ENCODE measurements around the gene EEIG1.

Gene EEIG1

GRCh38 chr9:127974001-127974768 lies 6.6 kb downstream of the EEIG1 start:
- peak; percentile 16 for DNase-seq

DNA sequence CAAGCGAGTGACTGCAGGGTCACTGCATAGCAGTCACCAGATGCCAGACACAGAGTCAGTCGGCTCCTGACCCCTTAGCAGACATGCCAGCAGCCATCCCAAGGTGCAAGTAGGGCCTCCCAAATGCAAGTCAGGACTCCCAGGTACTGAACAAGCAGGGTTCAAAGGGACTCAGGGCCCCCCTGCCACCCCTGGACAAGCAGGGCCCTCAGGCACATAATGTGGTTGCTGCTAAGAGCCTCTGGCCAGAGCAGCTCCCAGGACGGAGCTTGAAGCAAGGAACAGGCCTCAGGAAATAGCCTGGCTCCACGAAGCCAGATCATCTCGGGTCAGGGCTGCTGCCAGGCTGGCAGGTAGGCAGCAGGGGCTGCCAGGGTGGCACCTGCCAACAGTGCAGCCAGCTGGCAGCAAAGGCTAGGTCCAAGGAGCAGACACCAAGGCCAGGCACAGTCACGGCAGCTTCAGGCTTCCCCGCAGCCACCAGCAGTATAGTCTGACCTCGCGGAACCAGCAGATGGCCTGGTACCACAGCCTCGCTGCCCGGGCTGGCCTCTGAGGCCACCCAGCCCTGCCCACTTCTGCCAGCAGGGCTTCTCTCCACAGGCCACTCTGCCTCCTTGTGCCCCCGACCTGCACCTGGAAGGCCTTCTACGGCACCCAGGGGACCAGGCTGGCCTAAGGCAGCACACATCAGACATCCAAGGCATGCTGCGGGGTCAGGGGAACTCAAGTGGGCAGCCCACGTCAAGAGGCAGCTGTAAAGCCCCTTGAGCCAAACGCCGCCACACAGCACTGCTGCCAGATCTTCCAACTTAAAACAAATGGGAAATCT lies 7.4 kb downstream of the EEIG1 start:
- peak; percentile 18 for DNase-seq

DNA sequence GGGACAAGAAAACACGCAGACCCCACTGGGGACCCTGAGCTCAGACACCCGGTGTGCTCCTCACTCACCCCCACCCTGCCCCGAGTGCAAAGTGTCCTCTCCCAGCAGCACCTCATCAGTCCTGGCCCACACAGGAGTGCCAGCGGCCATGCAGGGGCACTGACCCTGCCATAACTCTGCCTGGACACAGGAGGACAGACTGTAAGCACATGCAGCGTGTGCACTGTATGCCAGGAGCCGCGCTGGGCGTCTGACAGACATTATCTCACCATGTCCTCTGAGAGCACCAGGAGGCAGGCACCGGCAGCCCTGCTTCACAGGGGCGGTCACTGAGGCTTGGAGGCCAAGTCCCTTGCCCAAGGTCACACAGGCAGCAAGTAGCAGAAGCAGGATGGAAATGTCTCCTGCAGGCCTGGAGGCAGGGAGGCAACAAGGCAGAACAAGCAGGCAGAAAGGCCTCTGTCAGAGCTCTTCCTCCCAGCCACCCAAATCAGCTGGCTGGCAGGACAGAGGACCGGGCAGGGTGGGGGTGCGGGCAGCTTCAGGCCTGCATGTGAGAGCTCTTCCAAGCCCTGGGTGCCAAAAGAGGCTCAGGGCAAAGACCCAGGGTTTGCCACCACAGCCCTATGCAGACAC lies 8.4 kb downstream of the EEIG1 start:
- peak; percentile 13 for DNase-seq

DNA sequence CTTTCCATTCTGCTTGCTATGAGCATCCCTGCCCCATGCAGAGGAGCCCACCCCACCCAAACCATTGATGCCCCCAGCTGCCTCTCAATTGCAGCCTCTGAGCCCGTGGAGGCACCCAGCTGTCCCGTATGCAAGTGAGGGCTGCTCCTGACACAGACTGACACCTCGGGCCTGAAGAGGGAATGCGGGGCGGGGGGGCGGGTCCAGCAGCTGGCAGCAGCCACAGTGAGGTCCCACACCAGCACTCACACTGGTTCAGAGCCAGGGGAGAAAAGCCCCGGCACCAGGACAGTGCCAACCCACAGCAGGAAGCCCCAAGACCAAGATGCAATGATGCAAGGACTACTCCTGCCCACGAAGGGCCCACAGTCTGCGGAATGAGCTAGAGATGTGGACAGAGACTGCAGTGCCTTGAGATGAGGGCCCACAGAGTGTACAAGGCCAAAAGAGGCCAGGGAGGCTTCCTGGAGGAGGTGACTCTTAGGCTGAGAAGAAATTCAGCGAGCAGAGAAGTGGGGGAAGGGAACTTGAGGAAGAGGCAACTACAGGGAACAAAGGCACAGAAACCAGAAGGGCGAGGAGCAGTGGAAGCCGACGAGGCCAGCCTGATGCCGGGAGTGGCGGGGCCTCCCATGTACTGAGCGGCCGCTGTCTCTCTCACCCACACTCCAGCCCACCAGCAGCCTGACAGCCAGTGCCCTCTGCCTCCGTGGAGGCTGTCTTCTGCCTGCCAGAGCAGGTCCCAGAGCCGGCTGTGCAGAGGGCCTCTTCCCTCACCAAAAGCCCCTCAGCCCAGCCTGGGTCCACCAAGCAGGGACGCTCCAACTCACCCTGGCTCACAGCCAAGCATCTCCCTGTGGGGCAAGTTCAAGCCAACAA lies 9.2 kb downstream of the EEIG1 start:
- DNase-seq, result peak; percentile 22

GRCh38 chr9:127970401-127971313 lies 10.1 kb downstream of the EEIG1 start:
- DNase-seq, result peak; percentile 74

DNA sequence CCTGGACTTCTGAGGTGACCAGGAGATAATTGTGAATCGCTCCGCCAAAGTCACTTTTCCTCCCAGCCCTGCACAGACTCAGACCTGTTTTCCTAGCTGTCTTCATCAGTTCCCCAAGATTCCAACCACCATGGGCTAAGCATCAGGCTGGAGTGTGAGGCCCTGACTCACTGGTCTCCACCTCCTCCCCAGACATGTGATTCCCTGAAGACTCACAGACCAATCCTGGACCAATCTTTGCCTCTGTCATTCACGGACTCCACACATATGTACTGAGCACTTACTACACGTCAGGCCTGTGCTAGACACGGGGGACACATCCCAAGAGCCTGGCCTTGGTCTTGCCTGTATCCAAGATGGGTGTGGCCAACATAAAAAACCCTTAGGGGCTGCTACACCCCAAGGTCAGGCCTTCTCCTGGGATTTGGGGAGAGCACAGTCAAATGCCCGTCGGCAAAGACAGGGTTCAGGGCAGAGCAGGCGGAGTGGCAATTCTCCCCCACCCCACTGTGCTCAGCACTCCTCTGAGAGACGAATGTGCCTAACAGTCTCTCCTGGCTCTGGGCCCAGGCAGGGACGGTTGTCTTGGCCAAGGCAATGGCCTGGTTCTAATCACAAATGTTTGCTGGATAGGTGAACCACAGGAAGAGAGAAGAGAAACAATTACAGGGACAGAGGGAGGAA lies 11.9 kb downstream of the EEIG1 start:
- DNase-seq, result no peak

- peak; percentile 55 for DNase-seq
These were observed 12.7 kb downstream of the EEIG1 start for GRCh38 chr9:127968042-127968441.

GRCh38 chr9:127967151-127967809 lies 13.5 kb downstream of the EEIG1 start:
- no peak for DNase-seq

GRCh38 chr9:127966416-127967150 lies 14.2 kb downstream of the EEIG1 start:
- no peak for DNase-seq

GRCh38 chr9:127965953-127966352 lies 14.8 kb downstream of the EEIG1 start:
- no peak for DNase-seq

DNA sequence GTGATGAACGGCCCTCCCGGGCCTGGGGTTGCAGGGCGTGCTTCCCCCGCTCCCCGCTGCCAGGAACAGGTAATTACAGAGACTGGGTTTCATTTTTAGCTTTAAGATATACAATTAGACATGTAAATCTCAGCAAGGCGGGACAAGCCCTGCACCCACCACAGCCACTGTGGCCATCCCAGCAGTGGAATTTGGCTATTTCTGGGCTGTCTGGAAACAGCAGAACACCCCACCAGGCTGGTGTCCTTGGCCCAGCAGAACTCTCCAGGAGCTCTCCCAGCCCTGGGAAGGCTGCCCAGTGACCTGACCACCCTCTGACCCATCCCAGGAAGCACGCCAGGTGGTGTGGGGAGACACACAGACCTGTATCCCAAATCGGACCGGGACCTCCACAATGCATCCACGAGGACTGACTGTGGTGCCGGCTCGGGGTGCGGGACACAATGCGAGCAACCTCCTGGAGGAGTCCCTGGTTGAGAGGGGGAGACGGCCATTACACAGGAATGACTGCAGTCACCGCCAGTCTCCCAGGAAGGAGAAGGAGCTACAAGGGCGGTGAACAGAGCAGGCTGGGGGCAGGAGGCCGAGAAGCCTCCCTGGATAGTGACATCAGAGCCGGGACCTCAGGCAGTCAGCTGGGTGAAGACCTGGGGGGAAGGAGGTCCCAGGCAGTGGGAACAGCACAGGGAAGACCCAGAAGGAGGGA lies 17.3 kb downstream of the EEIG1 start:
- DNase-seq, result no peak

DNA sequence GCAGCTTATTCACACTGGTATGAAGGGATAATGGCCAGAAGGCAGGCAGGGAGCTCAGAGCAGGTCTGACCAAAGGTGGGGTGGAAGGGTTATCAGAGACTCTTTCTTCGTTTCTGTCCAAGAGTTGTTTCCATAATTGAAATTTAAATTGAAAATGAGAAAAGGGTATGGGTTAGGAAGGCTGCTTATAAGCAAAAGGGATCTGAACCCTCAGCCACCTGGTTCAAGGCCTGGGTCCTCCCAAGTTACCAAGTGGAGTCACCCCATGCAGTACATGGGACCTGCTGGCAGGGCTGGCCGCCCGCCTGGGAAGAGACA lies 17.8 kb downstream of the EEIG1 start:
- no peak for DNase-seq

DNA sequence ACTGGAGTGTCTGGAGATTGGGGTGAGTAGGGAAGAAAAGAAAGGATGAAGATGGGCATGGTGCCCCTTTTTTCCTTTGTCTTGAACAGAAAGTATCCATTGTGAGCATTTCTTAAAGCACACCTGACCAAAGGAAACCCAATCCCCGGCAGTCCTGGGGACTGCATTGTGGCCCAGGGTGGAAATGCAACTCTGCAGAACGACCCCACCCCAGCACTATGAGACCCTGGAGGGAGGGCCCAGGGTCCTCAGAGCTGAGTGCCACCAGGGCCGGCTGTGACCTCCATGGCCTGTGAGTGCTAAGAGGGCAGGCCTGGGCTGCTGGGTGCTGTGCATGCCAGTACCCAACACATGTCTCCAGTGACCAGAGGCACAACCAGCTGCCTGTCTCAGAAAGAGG lies 18.5 kb downstream of the EEIG1 start:
- DNase-seq, result no peak

GRCh38 chr9:127961613-127962155 lies 19.1 kb downstream of the EEIG1 start:
- DNase-seq, result no peak

GRCh38 chr9:127961155-127961490 lies 19.7 kb downstream of the EEIG1 start:
- DNase-seq, result no peak

- no peak for DNase-seq
These were observed 20.2 kb downstream of the EEIG1 start for GRCh38 chr9:127960410-127961154.

GRCh38 chr9:127959841-127960409 lies 20.9 kb downstream of the EEIG1 start:
- no peak for DNase-seq

DNA sequence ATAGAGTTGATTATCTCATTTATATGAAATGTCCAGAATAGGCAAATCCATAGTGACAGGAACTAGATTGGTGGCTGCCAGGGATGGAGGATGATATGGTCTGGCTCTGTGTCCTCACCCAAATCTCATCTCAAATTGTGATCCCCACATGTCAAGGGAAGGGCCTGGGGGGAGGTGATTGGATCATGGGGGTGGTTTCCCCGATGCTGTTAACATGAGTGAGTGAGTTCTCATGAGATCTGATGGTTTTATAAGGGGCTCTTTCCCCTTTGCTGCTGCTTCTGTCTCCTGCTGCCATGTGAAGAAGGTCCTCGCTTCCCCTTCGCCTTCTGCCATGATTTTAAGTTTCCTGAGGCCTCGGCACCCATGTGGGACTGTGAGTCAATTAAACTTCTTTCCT lies 21.4 kb downstream of the EEIG1 start:
- DNase-seq, result no peak
